Karpas-422 (cell line): ENCODE measurements around the gene ABCA1. TPM values are rescaled to one million over a fixed set of nuclear protein-coding genes. Genes with fewer than 3 reads are reported as not detected.

ENCODE experiments used
- DNase-seq: peaks from one replicate; pipeline ENCODE4 v3.0.0-alpha.2; 2015
- H2AFZ ChIP-seq: fragments of 200-600 bp; sonication (generic); 2 replicates; pipeline ENCODE4 v1.6.1; 2014; ENCODE audit warnings: antibody characterized with exemption, low read length, mixed read lengths
- H3K27ac ChIP-seq: fragments of 200-600 bp; sonication (generic); 2 replicates; pipeline ENCODE4 v1.5.1; 2014; ENCODE audit warnings: mild to moderate bottlenecking, low read length, moderate library complexity
- H3K27me3 ChIP-seq: fragments of 200-600 bp; sonication (generic); 2 replicates; pipeline ENCODE4 v1.6.1; 2014; ENCODE audit warnings: low read length, mixed read lengths
- H3K36me3 ChIP-seq: fragments of 200-600 bp; sonication (generic); 2 replicates; pipeline ENCODE4 v1.6.1; 2014; ENCODE audit warnings: low read length, mixed read lengths; ENCODE audit not compliant: insufficient read depth
- H3K4me1 ChIP-seq: fragments of 200-600 bp; sonication (generic); 2 replicates; pipeline ENCODE4 v1.6.1; 2014; ENCODE audit warnings: mild to moderate bottlenecking, low read length, mixed read lengths
- H3K4me2 ChIP-seq: fragments of 200-600 bp; sonication (generic); 2 replicates; pipeline ENCODE4 v1.6.1; 2014; ENCODE audit warnings: low read length, low read depth, mild to moderate bottlenecking; ENCODE audit not compliant: poor library complexity, severe bottlenecking
- H3K4me3 ChIP-seq: fragments of 200-600 bp; sonication (generic); 2 replicates; pipeline ENCODE4 v1.5.1; 2014; ENCODE audit warnings: mild to moderate bottlenecking, antibody characterized with exemption, low read length, mixed read lengths
- H3K79me2 ChIP-seq: fragments of 200-600 bp; sonication (generic); 2 replicates; pipeline ENCODE4 v1.6.1; 2014; ENCODE audit warnings: mild to moderate bottlenecking, low read length, mixed read lengths
- H3K9ac ChIP-seq: fragments of 200-600 bp; sonication (generic); 2 replicates; pipeline ENCODE4 v1.6.0; 2014; ENCODE audit warnings: low read length
- H3K9me2 ChIP-seq: fragments of 200-600 bp; sonication (generic), shearing (Covaris generic); replicated peaks from 2 replicates; pipeline ENCODE4 v1.6.0; 2014; ENCODE audit warnings: mild to moderate bottlenecking, low read length, moderate library complexity; ENCODE audit not compliant: insufficient read depth
- H3K9me3 ChIP-seq: fragments of 300-700, 200-600 bp; sonication (generic); 2 replicates; pipeline ENCODE4 v1.6.1; 2014; ENCODE audit warnings: low read length, mixed read lengths
- H4K20me1 ChIP-seq: fragments of 200-600 bp; sonication (generic); 2 replicates; pipeline ENCODE4 v1.6.1; 2014; ENCODE audit warnings: mild to moderate bottlenecking, antibody characterized with exemption, low read length, low read depth; ENCODE audit not compliant: insufficient read depth
- total RNA-seq: library from RNA; depleted of rRNA; stranded (reverse); fragments of >200 nt; shearing (Covaris generic); gene quantifications from 2 replicates; pipeline ENCODE4 v1.2.3, GENCODE V29; 2014; ENCODE audit warnings: low replicate concordance

Gene ABCA1
- total RNA-seq, 1 experiment from 2014 or later: 4.7 TPM

DNA sequence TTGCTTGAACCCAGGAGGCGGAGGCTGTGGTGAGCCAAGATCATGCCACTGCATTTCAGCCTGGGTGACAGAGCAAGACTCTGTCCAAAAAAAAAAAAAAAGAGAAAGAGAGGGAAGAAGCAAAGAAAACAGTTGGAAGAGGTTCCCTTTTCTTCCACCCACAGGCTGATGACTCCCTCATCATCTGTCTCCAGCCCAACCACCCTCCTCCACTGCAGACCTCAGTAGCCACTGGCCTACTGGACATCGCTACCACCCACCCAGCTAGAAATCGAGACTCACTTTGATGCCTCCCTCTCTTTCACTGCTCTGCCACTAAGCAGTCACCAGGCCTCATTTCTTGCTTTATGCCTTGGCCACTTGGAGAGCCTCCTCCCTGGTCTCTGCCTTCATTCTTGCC, 92.8 kb downstream of the ABCA1 start:
- Histone ChIP-seq H3K27ac (no peak overlapping the region), H3K9me3 (no peaks in the 10 kb centered on the region), H3K79me2 (no peaks in the 10 kb centered on the region), H3K27me3 (no peaks in the 10 kb centered on the region), H3K4me1 (no peaks in the 10 kb centered on the region), H3K4me3 (no peak overlapping the region), H3K4me2 (no peak overlapping the region), H2AFZ (no peak overlapping the region), H3K9me2 (no peaks in the 10 kb centered on the region), H3K9ac (no peak overlapping the region), H3K36me3 (no peaks in the 10 kb centered on the region), H4K20me1 (no peaks in the 10 kb centered on the region)
- DNase-seq: no peak

DNA sequence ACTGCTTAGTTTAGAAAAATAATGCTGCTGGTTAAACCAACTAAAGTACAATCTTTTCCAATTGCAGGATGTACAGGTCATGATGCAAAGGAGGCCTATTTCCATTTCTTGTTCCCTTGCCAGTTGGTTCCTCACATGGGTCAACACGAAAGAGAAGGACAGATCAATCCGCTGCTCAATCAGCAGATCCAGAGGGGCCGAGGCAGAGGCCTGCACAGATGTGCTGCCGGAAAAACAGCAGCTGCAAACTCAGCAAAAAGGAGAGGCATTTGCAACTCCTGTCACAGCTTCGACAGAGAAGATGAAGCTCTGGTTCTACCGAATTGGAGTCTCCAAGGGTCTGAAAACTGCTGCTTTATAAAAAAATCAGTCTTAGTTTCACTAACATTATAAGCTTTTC, 94.3 kb downstream of the ABCA1 start:
- Histone ChIP-seq H3K4me3 (no peak overlapping the region), H3K36me3 (no peaks in the 10 kb centered on the region), H3K4me2 (no peak overlapping the region), H3K79me2 (no peaks in the 10 kb centered on the region), H3K9me2 (no peaks in the 10 kb centered on the region), H3K9me3 (no peaks in the 10 kb centered on the region), H2AFZ (no peak overlapping the region), H4K20me1 (no peaks in the 10 kb centered on the region), H3K27ac (no peak overlapping the region), H3K4me1 (no peaks in the 10 kb centered on the region), H3K9ac (no peak overlapping the region), H3K27me3 (no peaks in the 10 kb centered on the region)
- no peak for DNase-seq

DNA sequence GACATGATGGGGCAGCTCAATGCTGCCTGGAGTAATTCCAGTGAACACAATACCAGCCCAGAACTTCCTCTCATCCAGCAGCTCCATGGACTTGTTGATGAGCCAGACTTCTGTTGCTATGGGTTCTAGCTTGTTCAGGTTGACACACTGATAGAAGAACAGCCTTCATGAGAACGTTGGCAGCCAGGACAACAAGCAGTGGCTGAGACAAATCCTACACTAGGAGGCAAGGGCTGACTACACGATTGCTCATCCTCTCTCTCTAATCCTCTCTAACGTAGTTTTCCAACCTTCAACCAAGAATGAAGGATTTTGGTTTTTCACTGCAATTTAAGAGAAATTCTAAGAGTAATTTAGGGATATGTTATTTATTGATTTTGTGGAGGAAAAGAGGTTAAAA, 96.3 kb downstream of the ABCA1 start:
- Histone ChIP-seq H3K9me2 (no peaks in the 10 kb centered on the region), H3K27me3 (no peaks in the 10 kb centered on the region), H2AFZ (no peak overlapping the region), H3K27ac (no peak overlapping the region), H3K4me2 (no peak overlapping the region), H3K9me3 (no peaks in the 10 kb centered on the region), H3K4me3 (no peak overlapping the region), H3K4me1 (no peaks in the 10 kb centered on the region), H4K20me1 (no peaks in the 10 kb centered on the region), H3K79me2 (no peaks in the 10 kb centered on the region), H3K9ac (no peak overlapping the region), H3K36me3 (no peaks in the 10 kb centered on the region)
- no peak for DNase-seq

DNA sequence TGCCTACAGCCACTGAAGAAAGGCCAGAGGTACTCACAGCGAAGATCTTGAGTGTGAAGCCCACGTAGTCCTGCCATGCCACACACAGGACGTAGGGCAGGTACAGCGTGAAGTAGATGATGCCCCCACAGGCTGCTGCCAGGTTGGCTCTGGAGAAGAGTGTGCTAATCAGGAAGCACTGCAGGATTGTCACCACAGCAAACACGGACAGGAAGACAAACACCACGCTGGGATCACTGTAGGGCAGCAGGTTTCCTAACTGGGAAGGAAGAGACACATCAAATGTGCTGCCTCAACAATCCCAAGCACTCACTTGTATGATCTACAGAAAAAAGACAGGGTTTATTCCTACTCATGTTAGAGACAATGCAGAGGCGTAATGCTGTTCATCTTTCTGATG, 101.0 kb downstream of the ABCA1 start:
- Histone ChIP-seq H4K20me1 (no peaks in the 10 kb centered on the region), H3K79me2 (no peaks in the 10 kb centered on the region), H3K27ac (no peak overlapping the region), H3K27me3 (no peaks in the 10 kb centered on the region), H3K4me2 (no peak overlapping the region), H3K36me3 (no peaks in the 10 kb centered on the region), H2AFZ (no peak overlapping the region), H3K4me1 (no peaks in the 10 kb centered on the region), H3K4me3 (no peak overlapping the region), H3K9me2 (no peaks in the 10 kb centered on the region), H3K9ac (no peak overlapping the region), H3K9me3 (no peaks in the 10 kb centered on the region)
- DNase-seq: no peak

DNA sequence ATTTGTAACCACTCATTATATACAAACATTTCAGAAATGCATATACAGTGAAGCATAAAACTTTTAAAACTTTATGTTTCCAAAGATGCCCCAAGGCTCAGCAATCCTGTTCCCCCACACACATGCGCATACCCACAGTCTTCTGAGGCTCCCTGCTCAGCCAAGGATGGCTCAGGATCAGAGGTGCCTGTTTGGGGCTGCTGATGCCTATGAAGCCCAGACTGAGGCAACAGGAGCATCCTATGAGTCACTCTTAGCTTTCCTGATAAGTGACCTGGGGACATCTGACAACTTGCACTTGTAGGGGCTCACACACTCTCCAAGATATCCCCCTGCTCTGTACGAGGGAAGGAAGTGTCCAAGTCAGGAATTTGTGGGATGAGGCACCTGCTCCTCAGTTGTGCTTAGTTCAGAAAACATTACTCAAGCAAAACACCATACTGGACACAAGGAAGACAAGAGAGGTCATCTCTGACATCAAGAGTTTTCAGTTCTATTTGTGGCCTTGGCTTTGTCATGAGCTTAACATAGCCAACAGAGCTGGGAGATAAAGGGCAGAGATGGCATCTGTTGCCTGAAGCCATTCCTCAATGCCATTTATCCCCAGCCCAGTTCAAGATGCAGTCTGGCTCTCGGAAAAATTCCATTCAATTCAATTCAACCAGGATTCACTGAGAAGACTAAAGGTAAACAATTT, 101.7 kb downstream of the ABCA1 start:
- Histone ChIP-seq H4K20me1 (no peaks in the 10 kb centered on the region), H3K36me3 (no peaks in the 10 kb centered on the region), H3K27ac (no peak overlapping the region), H3K4me3 (no peak overlapping the region), H3K79me2 (no peaks in the 10 kb centered on the region), H2AFZ (no peak overlapping the region), H3K4me1 (no peaks in the 10 kb centered on the region), H3K9me3 (no peaks in the 10 kb centered on the region), H3K4me2 (no peak overlapping the region), H3K9me2 (no peaks in the 10 kb centered on the region), H3K27me3 (no peaks in the 10 kb centered on the region), H3K9ac (no peak overlapping the region)
- DNase-seq: no peak

DNA sequence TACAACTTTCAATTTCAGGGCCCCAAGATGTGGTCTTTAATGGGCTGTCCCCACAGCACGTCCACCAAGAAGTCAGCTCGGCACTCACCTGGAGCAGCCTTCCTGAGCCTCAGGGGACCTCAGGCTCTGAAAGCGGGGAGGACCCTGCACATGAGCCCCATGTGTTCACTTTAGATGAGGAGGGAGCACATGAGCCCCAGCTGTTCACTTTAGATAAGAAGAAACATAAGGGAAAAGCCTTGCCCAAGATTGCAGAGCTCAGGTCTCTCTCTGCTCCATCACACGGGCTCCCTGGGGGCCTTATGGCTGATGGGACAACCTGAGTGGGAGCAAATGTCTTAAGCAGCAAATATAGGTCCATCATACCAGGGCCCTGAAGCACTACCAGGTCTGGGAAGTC, 107.6 kb downstream of the ABCA1 start:
- no peak for DNase-seq
- Histone ChIP-seq H3K9me3 (no peaks in the 10 kb centered on the region; the same call in 1 of the 2 replicates), H3K79me2 (no peaks in the 10 kb centered on the region), H3K27ac (no peak overlapping the region), H3K4me1 (no peaks in the 10 kb centered on the region), H3K4me3 (no peak overlapping the region), H3K36me3 (no peaks in the 10 kb centered on the region), H2AFZ (no peak overlapping the region), H3K4me2 (no peak overlapping the region), H3K9ac (no peak overlapping the region), H4K20me1 (no peaks in the 10 kb centered on the region), H3K9me2 (no peaks in the 10 kb centered on the region), H3K27me3 (no peaks in the 10 kb centered on the region)

DNA sequence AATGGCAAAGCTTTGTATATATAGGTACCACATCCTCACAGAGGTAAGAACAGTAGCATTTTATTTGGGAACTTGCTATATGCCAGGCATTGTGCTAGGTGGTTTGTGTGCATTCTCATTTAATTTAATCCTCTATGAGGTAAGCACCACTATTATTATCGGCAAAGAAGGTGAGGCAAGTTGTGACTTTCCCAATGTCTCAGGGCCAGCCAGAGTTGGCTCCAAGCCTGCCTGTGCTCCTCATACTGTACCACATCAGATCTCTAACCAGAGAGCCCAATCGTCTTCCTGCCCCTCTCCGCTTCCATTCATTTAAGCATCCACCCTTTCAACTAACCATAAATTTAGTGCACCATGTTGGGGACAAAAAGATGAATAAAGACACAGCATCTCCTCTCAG, 108.9 kb downstream of the ABCA1 start:
- H3K4me3 ChIP-seq: no peak overlapping the region
- no peaks in the 10 kb centered on the region for H3K36me3 ChIP-seq
- no peak overlapping the region for H3K9ac ChIP-seq
- no peak overlapping the region for H3K27ac ChIP-seq
- no peaks in the 10 kb centered on the region for H3K4me1 ChIP-seq
- DNase-seq: no peak
- no peak overlapping the region for H2AFZ ChIP-seq
- no peaks in the 10 kb centered on the region for H3K27me3 ChIP-seq
- H3K4me2 ChIP-seq: no peak overlapping the region
- no peaks in the 10 kb centered on the region; the same call in 1 of the 2 replicates for H3K9me3 ChIP-seq
- no peaks in the 10 kb centered on the region for H3K9me2 ChIP-seq
- H4K20me1 ChIP-seq: no peaks in the 10 kb centered on the region
- no peaks in the 10 kb centered on the region for H3K79me2 ChIP-seq

DNA sequence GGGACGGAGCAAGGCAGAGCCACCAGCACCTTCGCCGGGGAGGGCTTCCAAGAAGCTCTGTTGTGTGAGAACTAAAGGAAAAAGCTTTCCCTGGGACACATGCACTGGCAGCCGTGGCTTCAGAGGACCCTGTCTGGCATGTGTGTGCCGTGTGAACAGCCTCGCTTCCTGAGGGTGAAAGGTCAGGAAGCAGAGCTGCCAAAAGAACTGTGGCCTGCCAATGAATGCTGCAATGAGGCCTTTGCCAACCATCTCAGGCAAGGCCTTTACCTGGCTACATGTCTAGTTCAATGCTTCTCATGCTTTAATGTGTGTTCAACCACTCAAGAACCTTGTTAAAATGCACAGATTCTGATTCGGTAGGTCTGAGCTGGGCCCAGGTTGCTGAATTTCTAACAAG, 110.5 kb downstream of the ABCA1 start:
- H3K9me2 ChIP-seq: no peaks in the 10 kb centered on the region
- no peaks in the 10 kb centered on the region for H3K27me3 ChIP-seq
- no peak for DNase-seq
- H3K9ac ChIP-seq: no peak overlapping the region
- no peak overlapping the region for H3K27ac ChIP-seq
- H3K4me1 ChIP-seq: no peaks in the 10 kb centered on the region
- H3K9me3 ChIP-seq: no peaks in the 10 kb centered on the region; the same call in 1 of the 2 replicates
- no peak overlapping the region for H2AFZ ChIP-seq
- H3K79me2 ChIP-seq: no peaks in the 10 kb centered on the region
- H4K20me1 ChIP-seq: no peaks in the 10 kb centered on the region
- H3K4me2 ChIP-seq: no peak overlapping the region
- H3K36me3 ChIP-seq: no peaks in the 10 kb centered on the region
- H3K4me3 ChIP-seq: no peak overlapping the region
